Tibial artery (tissue), 4 donors: ENCODE data around the gene CNPY1.

Experiments used
- DNase-seq, 2 donors: peaks; one replicate each; pipeline ENCODE4 v3.0.0-alpha.2; 2019
- H3K27ac ChIP-seq, 2 donors: fragments of 200-600 bp; sonication (generic) in 1 of 2; 1 replicate in 1 of 2; 2 replicates in 1 of 2; pipeline ENCODE4 v1.5.1; 2018 to 2019; ENCODE audit warnings: mild to moderate bottlenecking in 1 of 2
- H3K27me3 ChIP-seq, 2 donors: fragments of 200-600 bp; sonication (generic) in 1 of 2; one replicate each; pipeline versions ENCODE4 v1.5.1 to v1.6.0; 2016 to 2019
- H3K36me3 ChIP-seq, 3 donors: fragments of 200-600 bp; sonication (generic) in 2 of 3; one replicate each; pipeline ENCODE4 v1.5.1; 2016 to 2019; ENCODE audit warnings: mild to moderate bottlenecking in 2 of 3
- H3K4me1 ChIP-seq, 4 donors: fragments of 200-600 bp; sonication (generic) in 2 of 4; 1 replicate in 3 of 4; 2 replicates in 1 of 4; pipeline ENCODE4 v1.5.1; 2016 to 2019
- H3K4me3 ChIP-seq, 2 donors: fragments of 200-600 bp; sonication (generic) in 1 of 2; 1 replicate in 1 of 2; 2 replicates in 1 of 2; pipeline ENCODE4 v1.5.1; 2018 to 2019; ENCODE audit warnings: mild to moderate bottlenecking in 2 of 2
- H3K9me3 ChIP-seq, 3 donors: fragments of 200-600 bp; sonication (generic) in 1 of 3; one replicate each; pipeline ENCODE4 v1.5.1; 2016 to 2019
- intact Hi-C: fragments of 100-400 bp; cut with DNase I; formaldehyde crosslinking; loops from one replicate; pipeline ENCODE4 v1.15.0; 2023; ENCODE audit warnings: low total_unique reads
- TF ChIP-seq, protein P1 (sequence below), 2 experiments: fragments of 200-600 bp in 1 of 2; fragments of 450-650 bp in 1 of 2; IDR thresholded peaks; one replicate each; pipeline ENCODE4 v1.5.1; 2017 to 2019; ENCODE audit warnings: antibody characterized with exemption in 2 of 2, mild to moderate bottlenecking in 1 of 2, moderate library complexity in 1 of 2

The CNPY1 gene

DNA sequence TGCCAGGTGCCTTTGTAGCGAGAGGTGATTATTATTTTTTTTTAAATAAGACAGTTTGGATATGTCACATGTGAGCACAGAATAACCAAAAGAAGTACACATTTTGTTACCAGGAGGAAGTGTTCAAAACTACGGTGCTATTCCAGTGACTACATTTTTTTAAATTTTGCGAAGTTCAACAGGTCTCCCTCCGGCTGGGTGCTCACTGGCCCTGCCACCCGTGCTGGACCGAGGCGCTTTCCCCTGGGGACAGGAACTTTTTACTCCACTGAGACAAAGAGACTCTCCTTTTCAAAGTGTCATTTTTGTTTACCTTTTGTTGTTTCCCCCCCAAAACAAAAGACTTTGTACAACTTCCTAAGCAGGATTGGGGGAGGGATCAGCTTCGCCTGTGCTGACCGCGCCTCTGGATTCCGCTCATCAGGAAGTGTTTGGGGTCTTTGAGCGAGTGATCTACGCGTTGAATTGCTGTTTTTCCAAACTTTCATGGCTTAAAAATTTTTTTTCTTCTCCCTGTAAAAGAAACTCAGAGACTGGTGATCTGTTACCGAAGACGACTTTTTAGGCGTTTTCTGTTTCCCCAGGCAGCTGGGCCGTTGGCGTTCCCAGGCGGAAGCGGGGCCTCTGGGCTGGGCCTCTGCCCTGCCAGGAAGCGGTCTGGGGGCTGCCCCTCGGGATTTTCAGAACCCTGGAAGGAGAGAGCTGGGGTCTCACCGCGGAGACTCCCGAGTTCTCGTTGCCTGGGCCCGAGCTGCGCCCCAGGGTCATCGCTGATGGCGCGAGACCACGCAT lies 81.2 kb downstream of the CNPY1 start:
- Histone ChIP-seq H3K36me3 (no peaks in the 10 kb centered on the region), H3K4me1 (peaks cover 0 to 39% (median 26%) of the 10 kb centered on the region in 4 donors), H3K9me3 (no peaks in the 10 kb centered on the region), H3K4me3 (no peak overlapping the region), H3K27me3 (peaks cover 3 to 100% of the 10 kb centered on the region in 2 donors), H3K27ac (no peak overlapping the region)
- no peak for DNase-seq
- TF ChIP-seq, protein P1, sequence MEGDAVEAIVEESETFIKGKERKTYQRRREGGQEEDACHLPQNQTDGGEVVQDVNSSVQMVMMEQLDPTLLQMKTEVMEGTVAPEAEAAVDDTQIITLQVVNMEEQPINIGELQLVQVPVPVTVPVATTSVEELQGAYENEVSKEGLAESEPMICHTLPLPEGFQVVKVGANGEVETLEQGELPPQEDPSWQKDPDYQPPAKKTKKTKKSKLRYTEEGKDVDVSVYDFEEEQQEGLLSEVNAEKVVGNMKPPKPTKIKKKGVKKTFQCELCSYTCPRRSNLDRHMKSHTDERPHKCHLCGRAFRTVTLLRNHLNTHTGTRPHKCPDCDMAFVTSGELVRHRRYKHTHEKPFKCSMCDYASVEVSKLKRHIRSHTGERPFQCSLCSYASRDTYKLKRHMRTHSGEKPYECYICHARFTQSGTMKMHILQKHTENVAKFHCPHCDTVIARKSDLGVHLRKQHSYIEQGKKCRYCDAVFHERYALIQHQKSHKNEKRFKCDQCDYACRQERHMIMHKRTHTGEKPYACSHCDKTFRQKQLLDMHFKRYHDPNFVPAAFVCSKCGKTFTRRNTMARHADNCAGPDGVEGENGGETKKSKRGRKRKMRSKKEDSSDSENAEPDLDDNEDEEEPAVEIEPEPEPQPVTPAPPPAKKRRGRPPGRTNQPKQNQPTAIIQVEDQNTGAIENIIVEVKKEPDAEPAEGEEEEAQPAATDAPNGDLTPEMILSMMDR (IDR thresholded peaks at IDR 0.05): no peak
- intact Hi-C loops: no loop called here

DNA sequence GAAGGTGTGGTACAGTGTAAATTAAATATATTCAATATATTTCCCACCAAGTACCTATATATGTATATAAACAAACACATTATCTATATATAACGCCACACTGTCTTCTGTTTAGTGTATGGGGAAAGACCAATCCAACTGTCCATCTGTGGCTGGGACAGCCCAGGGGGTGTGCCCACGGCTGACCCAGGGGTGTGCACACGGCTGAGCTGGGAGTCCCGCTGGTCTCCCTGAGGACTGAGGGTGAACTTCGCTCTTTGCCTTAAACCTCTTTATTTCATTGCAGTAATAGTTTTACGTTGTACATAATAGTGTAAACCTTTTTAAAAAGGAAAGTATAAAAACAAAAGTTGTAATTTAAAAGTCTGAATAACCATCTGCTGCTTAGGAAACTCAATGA lies 82.2 kb downstream of the CNPY1 start:
- no peak for DNase-seq
- no peak overlapping the region for H3K4me3 ChIP-seq
- TF ChIP-seq, protein P1 (IDR thresholded peaks at IDR 0.05): no peak
- H3K36me3 ChIP-seq: no peaks in the 10 kb centered on the region
- H3K9me3 ChIP-seq: no peaks in the 10 kb centered on the region
- peaks cover 0 to 46% (median 31%) of the 10 kb centered on the region in 4 donors for H3K4me1 ChIP-seq
- peaks cover 3 to 100% of the 10 kb centered on the region in 2 donors for H3K27me3 ChIP-seq
- no peak overlapping the region for H3K27ac ChIP-seq
- intact Hi-C loops: no loop called here

DNA sequence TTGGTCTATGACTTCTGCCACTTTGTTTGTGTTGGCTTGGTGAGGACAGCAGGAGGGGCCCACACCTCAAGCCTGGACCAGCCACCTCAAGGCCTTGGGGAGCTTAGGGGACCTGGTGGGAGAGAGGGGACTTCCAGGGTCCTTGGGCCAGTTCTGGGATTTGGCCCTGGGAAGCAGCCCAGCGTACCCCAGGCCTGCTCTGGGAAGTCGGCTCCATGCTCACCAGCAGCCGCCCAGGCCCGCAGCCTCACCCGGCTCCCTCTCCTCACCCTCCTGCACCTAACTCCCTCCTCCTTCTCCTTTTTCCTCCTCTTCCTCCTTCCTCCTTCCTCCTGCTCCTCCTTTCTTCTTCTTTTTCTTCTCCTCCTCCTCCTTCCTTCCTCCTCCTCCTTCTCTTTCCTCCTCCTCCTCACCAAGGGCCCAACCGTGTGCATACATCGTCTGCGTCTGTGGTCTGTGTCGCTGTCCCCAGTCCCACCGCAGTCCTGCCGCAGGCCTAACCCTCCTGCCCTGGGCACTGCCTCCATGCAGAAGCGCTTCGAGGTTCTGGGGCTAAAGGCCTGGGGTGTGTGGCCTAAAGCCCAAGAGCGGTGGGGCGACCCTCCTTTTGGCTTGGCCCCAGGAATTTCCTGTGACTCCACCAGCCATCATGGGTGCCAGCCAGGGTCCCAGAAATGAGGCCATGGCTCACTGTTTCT lies 83.1 kb downstream of the CNPY1 start:
- intact Hi-C loops: no loop called here
- Histone ChIP-seq H3K27ac (no peak overlapping the region), H3K4me3 (no peak overlapping the region), H3K36me3 (no peaks in the 10 kb centered on the region), H3K27me3 (peaks cover 3 to 100% of the 10 kb centered on the region in 2 donors), H3K9me3 (no peaks in the 10 kb centered on the region), H3K4me1 (peaks cover 0 to 49% (median 35%) of the 10 kb centered on the region in 4 donors)
- DNase-seq: no peak
- TF ChIP-seq, protein P1 (IDR thresholded peaks at IDR 0.05): no peak

DNA sequence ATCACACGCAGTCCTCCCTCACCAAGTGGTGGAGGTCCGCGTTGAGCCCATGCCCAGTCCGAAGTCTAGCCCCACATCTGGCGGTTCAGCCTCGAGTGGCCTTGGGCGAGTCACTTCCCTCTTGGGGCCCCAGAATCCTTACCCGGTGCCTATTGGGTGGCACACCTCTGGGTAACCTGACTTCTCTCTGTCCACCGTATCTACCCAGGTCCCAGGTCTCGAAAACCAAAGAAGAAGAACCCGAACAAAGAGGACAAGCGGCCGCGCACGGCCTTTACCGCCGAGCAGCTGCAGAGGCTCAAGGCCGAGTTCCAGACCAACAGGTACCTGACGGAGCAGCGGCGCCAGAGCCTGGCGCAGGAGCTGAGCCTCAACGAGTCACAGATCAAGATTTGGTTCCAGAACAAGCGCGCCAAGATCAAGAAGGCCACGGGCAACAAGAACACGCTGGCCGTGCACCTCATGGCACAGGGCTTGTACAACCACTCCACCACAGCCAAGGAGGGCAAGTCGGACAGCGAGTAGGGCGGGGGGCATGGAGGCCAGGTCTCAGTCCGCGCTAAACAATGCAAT lies 84.1 kb downstream of the CNPY1 start:
- H3K9me3 ChIP-seq: no peaks in the 10 kb centered on the region
- H3K4me1 ChIP-seq: peaks cover 0 to 45% (median 31%) of the 10 kb centered on the region in 4 donors
- intact Hi-C loops: no loop called here
- no peak for DNase-seq
- H3K4me3 ChIP-seq: no peak overlapping the region
- H3K36me3 ChIP-seq: no peaks in the 10 kb centered on the region
- no peak overlapping the region for H3K27ac ChIP-seq
- peaks cover 3 to 96% of the 10 kb centered on the region in 2 donors for H3K27me3 ChIP-seq
- TF ChIP-seq, protein P1 (IDR thresholded peaks at IDR 0.05): no peak

DNA sequence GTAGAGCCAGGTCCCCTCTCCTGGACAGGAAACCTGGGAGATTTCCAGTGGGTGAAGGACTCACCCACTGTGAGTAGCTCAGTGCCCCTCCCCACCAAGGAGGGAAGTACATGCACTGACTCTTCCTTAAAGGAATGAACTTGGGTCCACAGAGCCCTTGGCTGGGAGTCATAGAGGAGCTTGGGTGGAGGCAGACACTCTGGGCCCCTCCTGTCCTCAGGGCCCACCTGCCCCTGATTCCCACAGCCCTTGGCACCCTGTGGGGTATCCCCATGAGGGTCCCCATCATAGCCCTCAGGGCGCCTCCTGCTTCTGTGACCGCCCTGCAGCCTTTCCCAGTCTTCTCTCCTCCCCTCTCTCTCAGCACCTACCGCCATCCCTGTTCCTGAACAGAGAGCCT lies 84.7 kb downstream of the CNPY1 start:
- TF ChIP-seq, protein P1 (IDR thresholded peaks at IDR 0.05): no peak
- intact Hi-C loops: no loop called here

More for the DNA sequence above, 84.7 kb downstream of the CNPY1 start:
- H3K36me3 ChIP-seq: no peaks in the 10 kb centered on the region
- H3K4me1 ChIP-seq: peaks cover 0 to 45% (median 31%) of the 10 kb centered on the region in 4 donors
- DNase-seq: no peak
- H3K9me3 ChIP-seq: no peaks in the 10 kb centered on the region
- no peak overlapping the region for H3K27ac ChIP-seq
- peaks cover 3 to 96% of the 10 kb centered on the region in 2 donors for H3K27me3 ChIP-seq
- no peak overlapping the region for H3K4me3 ChIP-seq
